GM18873 (cell line): ENCODE measurements around the gene SLC19A1.

Experiments
- ATAC-seq: cut with Tn5 transposase; IDR thresholded peaks from one replicate; pipeline ENCODE4 v1.9.1; 2021; ENCODE audit warnings: mild to moderate bottlenecking, moderate library complexity, moderate number of reproducible peaks; ENCODE audit not compliant: unreplicated experiment, low FRiP score

Gene SLC19A1

GRCh38 chr21:45472445-45473365, 69.5 kb downstream of the SLC19A1 start:
- ATAC-seq, result no peak

DNA sequence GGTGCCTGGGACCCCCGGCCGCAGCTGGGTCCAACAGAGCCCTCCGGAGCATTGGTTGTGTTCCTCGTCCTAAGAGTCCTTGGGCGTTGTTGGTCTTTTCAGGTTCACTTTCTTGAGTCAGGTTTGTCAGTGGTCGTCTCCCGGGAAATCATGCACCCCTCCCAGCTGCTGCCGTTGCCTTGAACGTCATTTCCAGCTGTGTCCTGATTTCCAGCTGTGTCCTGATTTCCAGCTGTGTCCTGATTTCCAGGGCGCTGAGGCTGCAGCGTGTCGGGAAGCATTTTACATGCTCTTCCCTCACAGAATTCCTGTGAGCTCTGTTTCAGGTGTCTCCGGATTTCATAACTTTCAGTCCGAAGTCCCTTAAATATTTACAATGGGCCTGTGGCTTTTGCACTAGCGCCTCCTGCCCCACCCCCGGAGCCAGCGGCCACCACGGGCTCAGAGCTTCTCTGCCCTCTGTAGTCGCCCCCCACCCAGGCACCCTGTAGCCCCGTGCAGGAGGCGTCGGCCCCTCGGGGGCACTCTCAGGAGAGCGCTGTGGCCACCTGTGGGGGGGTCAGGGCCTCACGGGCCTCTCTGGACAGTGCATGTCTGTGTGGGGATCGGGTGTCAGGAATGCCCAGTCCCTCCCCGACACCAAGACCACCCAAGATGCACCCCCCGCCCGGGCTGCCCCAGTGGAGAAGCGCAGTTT, 70.6 kb downstream of the SLC19A1 start:
- ATAC-seq, result no peak

DNA sequence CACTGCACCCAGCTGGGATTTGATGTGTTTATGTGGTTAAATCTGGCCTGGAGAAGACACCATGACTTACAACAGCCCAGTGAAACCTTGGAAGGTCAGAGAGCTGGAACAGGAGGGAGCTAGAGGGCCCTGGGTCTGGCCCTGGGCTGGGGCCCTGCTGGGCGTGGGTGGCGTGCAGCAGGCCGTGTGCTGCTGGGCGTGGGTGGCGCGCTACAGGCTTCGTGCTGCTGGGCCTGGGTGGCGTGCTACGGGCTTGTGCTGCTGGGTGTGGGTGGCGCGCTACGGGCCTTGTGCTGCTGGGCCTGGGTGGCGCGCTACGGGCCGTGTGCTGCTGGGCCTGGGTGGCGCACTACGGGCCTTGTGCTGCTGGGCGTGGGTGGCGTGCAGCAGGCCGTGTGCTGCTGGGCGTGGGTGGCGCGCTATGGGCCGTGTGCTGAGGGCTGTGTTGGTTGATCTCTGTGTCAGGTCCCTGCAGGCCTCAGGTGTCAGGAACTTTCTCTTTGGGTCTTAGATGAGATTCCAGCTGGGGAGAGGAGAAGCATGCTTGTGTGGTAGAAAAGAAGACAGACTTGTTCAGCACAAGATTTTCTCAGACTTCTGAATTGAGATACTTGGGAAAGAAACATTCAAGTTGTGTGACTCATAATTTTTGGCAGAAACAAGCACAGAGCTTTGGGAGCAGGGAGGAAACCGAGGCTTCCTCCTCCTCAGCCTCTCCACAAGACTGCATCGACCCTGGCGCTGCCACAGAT, 71.3 kb downstream of the SLC19A1 start:
- no peak for ATAC-seq

DNA sequence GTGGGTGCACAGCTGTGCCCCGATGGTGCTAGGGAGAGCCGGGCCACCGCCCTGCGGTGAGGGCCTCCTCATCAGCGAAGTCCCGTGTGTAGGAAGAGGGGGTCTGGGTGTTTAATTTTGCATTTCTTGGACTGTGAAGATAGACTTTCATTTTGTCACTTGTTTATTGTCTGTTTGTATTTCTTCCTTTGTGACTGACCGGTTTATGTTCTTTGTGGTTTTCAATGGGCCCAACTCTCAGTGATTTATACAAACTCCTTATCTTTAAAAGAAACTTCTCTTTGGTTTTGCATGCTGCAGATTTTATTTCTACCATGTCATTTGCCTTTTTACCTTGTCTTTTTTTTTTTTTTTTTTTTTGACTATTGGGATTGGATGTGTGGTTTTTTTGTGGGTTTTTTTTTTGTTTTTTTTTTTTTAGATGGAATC, 72.1 kb downstream of the SLC19A1 start:
- no peak for ATAC-seq

DNA sequence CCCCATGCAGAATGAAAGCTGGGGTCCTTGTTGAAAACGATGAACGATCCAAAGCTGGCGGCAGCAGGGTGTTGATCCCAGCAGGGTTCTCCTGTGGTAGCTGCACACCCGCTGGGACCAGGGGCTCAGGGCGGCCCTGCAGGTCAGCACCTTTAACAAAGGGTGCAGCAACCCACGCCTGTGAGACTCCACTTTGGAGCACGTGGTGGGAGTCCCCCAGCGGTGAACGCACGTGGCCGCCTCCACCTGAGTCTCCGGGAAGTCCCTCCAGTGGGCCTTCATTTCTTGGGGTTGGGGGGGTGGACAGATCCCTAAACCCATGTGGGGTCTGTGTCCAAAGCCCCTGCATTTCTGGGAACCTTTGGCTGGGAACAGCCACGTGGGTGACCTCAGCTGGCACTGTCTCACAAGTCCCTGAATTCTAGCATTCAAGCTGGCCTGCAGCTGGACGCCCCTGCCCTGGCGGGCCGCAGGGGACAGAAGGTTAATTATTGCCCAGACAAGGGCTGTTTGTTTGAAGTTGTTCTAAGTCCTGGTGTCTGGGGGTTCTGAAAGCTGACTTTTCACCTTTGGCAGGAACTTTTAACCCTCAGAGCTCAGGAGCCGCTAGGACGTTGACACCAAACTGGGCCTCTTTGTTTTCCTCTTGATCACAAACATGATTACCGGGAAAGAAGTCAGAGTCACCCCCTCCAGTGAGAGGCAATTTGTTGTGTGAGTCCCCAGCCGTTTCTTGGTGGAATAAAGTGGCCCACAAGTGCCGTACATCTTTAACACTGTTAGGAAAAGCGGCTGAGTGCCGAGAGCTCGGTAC, 72.8 kb downstream of the SLC19A1 start:
- ATAC-seq, result no peak

- ATAC-seq, result no peak
Measured at GRCh38 chr21:45468971-45469272, 73.3 kb downstream of the SLC19A1 start.

DNA sequence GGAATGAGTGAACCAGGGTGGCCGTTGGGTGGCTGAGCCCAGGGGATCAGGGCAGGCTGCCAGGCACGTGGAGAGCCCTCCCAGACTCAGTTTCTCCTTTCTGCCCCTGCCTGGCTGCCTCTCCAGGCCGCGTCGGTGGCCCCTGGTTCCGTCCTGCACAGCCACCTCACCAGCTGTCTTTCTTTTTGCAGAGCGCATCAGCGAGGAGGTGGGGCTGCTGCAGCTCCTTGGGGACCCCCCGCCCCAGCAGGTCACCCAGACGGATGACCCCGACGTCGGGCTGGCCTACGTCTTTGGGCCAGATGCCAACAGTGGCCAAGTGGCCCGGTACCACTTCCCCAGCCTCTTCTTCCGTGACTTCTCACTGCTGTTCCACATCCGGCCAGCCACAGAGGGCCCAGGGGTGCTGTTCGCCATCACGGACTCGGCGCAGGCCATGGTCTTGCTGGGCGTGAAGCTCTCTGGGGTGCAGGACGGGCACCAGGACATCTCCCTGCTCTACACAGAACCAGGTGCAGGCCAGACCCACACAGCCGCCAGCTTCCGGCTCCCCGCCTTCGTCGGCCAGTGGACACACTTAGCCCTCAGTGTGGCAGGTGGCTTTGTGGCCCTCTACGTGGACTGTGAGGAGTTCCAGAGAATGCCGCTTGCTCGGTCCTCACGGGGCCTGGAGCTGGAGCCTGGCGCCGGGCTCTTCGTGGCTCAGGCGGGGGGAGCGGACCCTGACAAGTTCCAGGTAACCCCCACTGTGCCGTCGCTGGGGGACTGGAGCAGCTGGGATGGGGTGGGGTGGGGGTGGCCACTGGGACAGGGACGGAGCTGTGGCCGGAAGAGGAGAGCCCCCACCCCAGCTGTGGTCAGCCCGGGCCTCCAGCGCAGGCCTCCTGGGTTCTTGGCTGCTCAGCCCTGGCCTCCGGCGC, 73.9 kb downstream of the SLC19A1 start:
- no peak for ATAC-seq

- no peak for ATAC-seq
Measured at GRCh38 chr21:45467221-45467779, 74.9 kb downstream of the SLC19A1 start.

DNA sequence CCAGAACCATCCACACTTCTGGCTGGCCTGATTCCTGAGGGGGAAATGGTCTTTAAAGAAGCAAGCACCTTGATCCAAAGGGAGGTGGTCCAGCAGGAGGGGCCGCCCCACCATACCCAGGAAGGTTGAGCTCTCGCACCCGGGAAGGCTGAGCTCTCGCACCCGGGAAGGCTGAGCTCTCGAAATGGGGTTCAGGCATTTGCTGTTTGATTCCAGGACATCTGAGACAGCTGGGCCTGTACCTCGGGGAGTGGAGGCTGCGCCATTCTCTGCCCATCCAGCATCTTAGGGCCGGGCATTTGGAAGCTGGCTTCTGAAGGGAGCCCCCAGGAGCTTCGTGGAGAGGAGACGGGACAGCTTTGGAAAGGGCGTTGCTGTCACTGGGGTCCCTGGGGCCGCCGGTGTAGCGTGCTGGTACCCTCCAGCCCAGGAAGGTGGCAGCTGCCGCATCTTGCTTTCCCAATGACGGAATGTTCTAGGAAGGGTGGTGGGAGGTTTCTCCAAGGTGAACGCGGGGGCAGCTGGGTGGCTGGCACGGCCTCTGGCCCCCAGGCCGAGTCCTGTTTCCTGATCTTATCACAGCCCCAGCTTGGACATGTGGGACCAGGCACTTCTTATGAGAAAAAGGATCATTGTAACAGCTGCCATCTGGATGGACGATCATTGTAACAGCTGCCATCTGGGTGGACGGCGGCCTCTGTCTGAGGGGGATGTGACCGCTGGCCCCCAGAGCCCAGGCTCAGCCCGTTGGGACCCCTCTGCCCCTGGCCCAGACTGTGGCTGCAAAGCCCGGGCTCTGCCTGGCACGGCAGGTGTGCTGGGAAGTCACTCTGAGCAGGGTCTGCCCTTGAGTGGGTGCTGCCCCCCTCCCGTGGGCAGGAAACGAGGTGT, 75.7 kb downstream of the SLC19A1 start:
- no peak for ATAC-seq

DNA sequence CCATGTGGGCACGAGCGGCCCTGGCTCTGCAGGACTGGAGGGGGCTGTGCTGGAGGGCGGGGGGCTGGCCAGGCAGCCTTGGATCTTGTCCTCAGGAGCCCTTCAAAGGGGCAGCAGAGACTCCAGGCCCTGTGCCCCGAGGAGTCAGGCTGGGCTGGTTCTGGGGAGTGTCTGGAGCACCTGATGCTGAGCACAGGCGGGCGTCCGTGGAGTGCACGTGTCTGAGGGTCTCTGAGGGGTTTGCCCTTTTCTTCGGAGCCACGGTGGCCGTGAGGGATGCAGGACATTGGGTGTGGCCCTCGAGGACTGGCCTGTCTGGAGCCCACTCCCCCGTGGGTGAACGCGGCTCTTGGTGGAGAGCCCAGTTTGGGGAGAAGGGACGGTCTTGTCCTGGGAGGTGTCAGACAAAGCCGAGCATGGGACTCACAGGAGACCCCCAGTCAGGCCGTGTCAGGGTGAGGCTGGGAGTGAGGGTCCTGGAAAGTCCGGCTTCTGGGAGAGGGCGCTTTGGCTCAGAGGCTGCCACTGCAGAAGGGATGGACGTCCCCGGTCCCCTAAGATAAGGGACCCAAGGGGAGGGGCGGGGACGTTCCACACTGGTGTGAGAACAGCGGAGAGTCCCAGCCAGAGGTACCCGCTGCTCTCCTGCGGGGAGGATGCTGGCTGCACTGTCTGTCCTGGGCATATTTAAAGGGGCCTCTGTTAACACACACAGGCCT, 76.5 kb downstream of the SLC19A1 start:
- ATAC-seq, result no peak

- no peak for ATAC-seq
Measured at GRCh38 chr21:45465105-45465504, 77.1 kb downstream of the SLC19A1 start.

DNA sequence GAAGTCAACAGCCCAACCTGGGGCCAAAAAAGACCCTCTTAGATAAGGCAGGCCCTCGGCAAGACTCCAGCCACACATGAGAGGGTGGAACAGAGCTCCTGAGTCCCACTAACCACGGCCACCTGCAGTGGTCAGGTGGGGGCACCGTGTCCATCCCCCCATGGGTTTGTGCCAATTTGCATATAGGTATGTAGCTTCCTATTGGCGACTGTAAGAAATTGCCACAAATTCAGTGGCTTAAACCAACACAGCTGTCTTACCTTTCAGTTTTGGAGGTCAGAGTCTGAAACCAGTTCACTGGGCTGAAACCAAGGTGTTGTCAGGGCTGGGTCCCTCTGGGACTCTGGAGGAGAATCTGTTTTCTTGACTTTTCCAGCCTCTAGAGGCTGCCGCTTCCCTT, 77.9 kb downstream of the SLC19A1 start:
- no peak for ATAC-seq

- no peak for ATAC-seq
Measured at GRCh38 chr21:45463871-45464270, 78.4 kb downstream of the SLC19A1 start.

DNA sequence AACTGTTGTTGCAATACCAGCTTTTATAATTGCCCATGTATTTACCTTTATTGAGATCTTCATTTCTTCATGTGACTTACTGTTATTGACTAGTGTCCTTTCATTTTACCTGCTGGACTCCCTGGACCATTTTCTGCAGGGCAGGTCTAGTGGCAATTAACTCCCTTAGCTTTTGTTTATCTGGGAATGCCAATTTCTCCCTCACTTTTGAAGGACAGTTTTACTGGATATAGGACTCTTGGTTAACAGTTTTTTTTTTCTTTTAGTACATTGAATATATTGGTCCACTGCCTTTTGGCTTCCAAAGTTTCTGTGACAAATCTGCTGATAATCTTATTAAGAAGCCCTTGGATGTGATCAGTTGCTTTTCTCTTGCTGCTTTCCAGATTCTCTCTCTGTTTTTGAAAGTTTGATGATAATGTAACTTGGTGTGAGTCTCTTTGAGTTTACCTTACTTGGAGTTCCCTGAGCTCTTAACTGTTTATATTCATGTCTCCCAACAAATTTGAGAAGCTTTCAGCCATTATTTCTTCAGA, 80.4 kb downstream of the SLC19A1 start:
- no peak for ATAC-seq

- no peak for ATAC-seq
Measured at GRCh38 chr21:45461369-45461750, 80.9 kb downstream of the SLC19A1 start.

DNA sequence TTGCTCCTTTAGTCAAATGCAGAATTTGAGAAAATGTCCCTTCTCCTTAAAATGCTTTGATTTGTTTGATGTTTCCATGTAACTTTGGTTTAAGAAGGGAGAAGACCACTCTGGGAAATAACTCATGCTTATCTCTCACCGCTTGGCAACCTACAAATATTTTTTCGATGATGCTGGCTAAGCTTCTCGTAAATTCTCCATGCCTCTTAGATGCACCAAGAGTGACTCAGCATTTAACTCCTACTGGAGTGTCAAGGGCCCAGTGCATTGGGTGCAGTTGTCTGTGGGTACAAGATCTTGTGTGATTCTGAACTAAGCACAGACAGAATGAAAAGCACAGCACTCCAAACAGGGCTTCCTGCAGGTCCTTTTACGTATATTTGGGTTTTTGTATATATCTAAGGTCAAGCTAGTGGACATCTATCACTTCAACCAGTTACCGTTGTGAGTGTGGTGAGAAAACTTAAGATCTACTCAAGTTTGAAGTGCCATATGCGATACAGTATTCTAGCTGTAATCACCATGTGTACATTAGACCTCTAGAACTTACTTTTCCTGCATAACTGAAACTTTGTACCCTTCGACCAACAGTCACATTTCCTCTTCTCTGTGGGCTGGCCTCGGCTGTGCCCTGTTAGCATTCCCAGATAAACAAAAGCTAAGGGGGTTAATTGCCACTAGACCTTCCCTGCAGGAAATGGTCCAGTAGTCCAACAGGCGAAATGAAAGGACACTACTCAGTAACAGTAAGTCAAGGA, 81.5 kb downstream of the SLC19A1 start:
- no peak for ATAC-seq
